GM18526 (cell line): ENCODE results near the gene PTPRK.

Source experiments
- POLR2A ChIP-seq: IDR thresholded peaks from 3 replicates; pipeline ENCODE4 v1.6.1; 2011; ENCODE audit not compliant: insufficient read length; ENCODE audit errors: extremely low read depth

Gene PTPRK

GRCh38 chr6:128256095-128256494 lies 264.3 kb downstream of the PTPRK start:
- no peak for TF ChIP-seq POLR2A

- no peak for TF ChIP-seq POLR2A
Observed at GRCh38 chr6:128252341-128253176, 267.8 kb downstream of the PTPRK start.

DNA sequence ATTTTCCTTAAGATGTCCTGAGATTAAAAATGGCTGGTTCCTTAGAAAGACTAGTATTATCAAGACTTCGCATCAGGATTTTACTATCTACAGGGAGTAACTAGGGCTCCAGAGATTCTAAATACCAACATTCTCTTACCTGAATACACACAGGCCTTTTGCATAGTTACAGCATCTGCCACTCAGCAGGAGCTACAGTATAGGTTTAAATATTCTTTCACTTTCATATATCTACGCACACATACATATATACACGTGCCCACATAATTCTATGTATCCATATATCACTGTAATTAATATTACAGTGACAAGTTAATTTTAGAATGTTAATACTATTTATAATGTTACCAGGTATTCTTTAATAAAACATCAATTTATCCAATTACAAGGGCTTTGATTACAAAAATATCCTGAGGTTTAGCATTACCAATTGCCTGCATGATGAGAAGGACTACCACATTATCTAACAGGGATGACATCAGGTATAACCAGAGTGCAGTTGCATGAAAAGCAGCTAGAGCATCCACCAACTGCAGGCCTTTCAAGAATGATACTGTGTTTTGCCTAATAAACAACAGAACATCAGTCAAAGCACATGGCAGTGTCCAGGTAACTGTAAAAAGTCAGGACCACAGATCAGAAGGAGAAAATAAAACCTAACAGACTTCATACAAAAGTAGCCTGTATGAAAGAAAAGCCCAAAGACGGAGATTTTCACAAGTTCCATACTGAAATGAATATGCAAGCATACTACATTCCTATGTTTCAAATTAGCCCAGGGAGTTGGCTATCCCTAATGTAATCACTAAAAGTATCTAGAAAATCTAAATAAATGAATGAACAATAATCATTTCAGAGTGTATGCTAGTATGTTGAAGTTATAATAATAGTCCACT lies 268.7 kb downstream of the PTPRK start:
- TF ChIP-seq POLR2A: no peak

DNA sequence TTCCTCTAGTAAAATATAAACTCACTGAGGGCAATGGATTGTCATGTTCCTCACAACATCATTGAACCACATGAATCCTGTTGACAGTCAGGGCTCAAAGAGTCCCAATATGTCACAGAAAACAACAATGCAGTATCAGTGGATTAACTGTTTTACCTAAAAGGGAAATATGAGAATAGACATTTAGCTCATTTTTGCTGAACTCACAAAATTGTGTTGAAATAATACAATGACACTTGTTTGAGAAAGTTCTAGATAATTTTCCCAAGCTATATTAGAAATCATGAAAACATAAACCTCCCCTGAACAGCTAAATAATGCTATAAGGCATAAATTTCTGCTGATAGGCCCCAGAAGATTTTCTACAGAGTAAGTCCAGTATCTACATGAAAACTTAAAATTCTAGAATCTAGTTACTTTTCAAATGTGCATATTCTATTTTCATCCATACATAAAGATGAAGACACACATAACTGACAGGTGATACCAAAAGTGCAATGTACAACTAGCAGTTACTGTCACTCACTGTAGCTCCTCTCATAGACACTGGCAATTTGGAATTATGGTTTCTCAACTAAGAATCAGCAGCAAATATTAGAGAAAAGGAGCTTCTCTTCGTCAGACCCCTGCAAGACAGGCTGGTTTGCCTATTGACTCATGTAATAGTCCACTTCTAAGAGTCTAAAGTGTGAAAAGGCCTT lies 269.9 kb downstream of the PTPRK start:
- TF ChIP-seq POLR2A: no peak

DNA sequence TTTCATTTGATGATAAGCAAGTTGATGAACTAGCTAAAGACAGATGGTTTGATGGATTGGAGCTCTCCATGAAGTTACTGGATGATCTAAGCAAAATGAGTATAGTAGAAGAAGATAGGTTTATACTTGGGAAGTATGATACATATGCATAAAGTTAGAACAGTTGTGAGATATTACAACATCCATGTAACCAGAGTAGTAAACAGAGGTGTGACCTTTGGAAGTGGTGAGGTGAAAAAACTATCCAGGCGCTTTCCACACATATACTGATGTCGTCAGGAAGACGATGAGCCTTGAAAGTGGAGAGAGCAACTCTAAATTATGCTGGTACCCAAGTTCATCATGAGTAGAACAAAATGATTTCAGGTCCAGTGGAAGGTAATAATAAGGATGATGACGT lies 271.0 kb downstream of the PTPRK start:
- no peak for TF ChIP-seq POLR2A

DNA sequence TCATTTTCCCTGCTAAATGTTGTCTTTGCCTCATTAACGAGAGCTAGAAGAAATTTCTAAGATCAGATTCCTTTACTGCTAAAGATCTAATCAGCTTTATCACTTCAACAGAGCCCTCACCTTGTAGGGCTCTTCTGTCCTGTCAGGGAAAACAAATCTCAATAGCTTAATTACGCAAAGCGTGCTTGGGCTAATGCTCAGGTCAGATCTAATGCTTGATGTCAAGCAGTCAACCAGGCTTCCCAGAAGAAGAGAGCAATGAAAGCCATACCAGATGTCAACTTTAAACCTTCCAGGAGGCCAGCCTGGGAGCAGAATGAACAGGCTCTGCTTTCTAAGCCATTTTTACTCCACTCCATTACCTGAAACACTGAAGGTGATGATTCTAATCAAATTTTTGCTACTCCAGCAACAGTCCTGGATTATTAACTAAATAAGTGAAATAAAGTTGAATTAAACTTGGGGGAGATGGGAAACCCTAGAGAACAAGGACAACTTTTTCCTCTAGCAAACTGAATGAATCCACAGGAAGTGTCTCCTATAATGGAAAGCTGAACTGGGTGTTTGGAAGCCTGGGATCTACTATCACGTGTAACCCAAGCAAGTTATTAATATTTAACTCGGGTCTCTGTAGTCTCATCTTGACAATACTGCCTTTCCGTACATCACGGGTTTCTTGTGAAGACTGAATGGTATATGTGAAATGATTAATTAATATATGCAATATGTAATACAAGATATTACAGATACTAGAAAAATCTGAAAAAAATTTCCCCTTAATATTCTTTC lies 273.7 kb downstream of the PTPRK start:
- no peak for TF ChIP-seq POLR2A

DNA sequence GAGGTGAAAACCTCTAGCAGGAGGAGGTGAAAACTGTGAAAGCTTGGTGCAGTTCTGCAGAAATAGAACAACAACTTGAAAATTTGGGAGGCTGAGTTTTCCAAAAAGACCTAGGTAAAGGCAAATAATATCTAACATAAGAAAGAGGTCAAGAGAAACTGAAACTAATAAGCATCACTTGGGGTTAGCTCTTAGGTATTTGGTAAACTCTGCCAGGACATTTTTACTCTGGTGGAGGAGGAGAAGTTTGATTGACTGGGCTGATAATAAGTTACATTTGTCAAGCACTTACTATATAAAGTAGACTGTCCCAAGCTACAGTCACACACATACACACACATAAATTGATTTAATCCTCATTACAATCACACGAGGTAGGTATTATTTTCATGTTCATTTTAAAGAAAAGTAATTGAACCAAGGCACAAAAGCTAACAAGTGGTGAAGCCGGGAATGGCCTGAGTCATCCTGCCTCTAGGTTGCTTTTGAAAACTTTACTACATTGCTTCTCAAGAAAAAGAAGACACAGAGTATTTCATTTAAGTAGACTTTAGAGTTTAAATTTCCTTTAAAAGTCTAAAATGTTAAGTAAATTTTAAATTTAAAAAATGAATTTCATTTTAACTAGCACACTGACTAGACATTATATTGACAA lies 275.5 kb downstream of the PTPRK start:
- TF ChIP-seq POLR2A: no peak

- TF ChIP-seq POLR2A: no peak
Observed at GRCh38 chr6:128242765-128243403, 277.5 kb downstream of the PTPRK start.

GRCh38 chr6:128241216-128241615 lies 279.2 kb downstream of the PTPRK start:
- TF ChIP-seq POLR2A: no peak

GRCh38 chr6:128240024-128240428 lies 280.4 kb downstream of the PTPRK start:
- no peak for TF ChIP-seq POLR2A

DNA sequence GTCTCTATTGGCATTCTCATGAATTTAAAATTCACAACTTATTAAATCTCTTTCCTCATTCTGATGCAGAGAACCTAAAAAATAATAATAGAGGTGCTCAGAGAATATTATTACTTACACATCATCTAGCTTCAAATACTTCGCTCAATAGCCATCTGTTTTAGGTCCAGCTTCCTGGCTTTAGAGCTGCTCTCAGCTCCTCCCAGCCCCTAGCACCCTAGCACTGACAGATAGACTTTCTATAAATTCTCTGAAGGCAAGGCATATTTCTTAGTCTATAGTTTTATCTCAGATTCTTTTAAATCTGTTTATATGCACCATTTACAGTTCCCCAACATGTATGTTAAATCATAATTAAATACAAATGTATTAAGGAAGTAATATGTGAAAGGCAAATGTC lies 281.3 kb downstream of the PTPRK start:
- no peak for TF ChIP-seq POLR2A

DNA sequence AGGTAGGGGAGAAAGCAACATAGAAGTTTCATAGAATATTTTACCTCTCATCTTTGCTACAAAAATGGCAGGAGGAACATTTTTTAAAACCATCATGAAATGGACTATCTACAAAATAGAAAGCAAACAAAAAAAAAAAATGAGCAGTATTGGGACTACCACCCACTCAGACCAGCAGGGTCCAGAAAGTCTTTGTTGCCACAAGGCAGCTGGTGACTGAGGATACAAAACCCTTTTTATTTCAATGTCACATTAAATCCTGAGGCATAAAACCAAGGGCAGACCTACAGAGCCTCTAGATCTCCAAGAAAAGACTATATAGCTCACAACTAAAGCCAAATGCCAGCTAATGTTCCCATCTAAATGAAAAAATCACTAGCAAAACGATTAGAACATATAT lies 282.2 kb downstream of the PTPRK start:
- TF ChIP-seq POLR2A: no peak

- TF ChIP-seq POLR2A: no peak
Observed at GRCh38 chr6:128235556-128235955, 284.8 kb downstream of the PTPRK start.

DNA sequence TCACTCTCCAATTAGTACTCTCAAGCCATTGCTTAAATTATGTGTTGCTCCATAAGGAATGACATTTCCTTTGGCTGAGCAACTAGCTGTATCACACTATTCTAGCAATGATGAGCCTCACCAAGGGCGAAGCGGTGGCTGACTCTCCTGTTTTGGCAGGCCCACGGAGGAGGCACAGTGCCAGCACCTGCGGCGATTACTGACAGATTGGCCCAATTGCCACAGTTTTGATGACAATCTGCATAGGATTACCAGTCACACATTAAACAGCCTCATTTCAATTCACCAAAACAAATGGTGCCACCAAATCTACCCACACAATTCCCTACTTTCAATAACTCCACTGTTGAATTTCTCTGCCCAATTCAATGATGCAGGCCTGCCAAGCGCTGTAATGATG lies 286.9 kb downstream of the PTPRK start:
- no peak for TF ChIP-seq POLR2A
